Measurements from ENCODE around the gene STIMATE. TPM values are rescaled to one million over a fixed set of nuclear protein-coding genes. Genes with fewer than 3 reads are reported as not detected.

The STIMATE gene
- total RNA-seq, 1 donor from 2014 or later = 10.2 TPM

- Histone ChIP-seq H4K20me1 (ENCODE audit: low read depth) (peaks cover 14% of the 10 kb centered on the region), H3K36me3 (no peaks in the 10 kb centered on the region), H3K4me3 (no peak overlapping the region), H3K27ac (no peak overlapping the region), H3K9me3 (ENCODE audit: low read depth) (no peaks in the 10 kb centered on the region), H3K79me2 (ENCODE audit: low read depth) (peaks cover 30% of the 10 kb centered on the region), H3K9ac (no peak overlapping the region), H3F3A (ENCODE audit: low read depth) (peaks cover 8% of the 10 kb centered on the region), H2AFZ (replicated peaks) (no peak overlapping the region), H3K4me1 (peaks cover 6% of the 10 kb centered on the region), H3K4me2 (no peak overlapping the region), H3K27me3 (no peaks in the 10 kb centered on the region)
- H3K27me3 Mint-ChIP-seq (ENCODE audit: insufficient read depth, low read depth) = peaks cover 5% of the 10 kb centered on the region
- no peaks in the 10 kb centered on the region for H3K9me3 Mint-ChIP-seq
- no peak overlapping the region for H3K4me3 Mint-ChIP-seq
- peaks cover 11% of the 10 kb centered on the region for H3K4me1 Mint-ChIP-seq
- H3K36me3 Mint-ChIP-seq = peaks cover 3% of the 10 kb centered on the region
- H3K27ac Mint-ChIP-seq = no peak overlapping the region
- DNase-seq (ENCODE audit: low spot score) = no peak
- no peak for TF ChIP-seq EZH2phosphoT487 (IDR thresholded peaks at IDR 0.05)
- TF ChIP-seq CTCF (IDR thresholded peaks at IDR 0.05) = peak; percentile 4
Measured at GRCh38 chr3:52892625-52893311, 4.6 kb downstream of the STIMATE start.

GRCh38 chr3:52892290-52892624 is 5.1 kb downstream of the STIMATE start:
- no peaks in the 10 kb centered on the region for H3K36me3 ChIP-seq
- H3K4me1 ChIP-seq = peaks cover 6% of the 10 kb centered on the region
- no peak overlapping the region for H3K9ac ChIP-seq
- H3K9me3 ChIP-seq (ENCODE audit: low read depth) = no peaks in the 10 kb centered on the region
- Mint-ChIP-seq H3K4me3 (no peak overlapping the region), H3K4me1 (peaks cover 11% of the 10 kb centered on the region), H3K27ac (no peak overlapping the region), H3K36me3 (peaks cover 3% of the 10 kb centered on the region), H3K9me3 (no peaks in the 10 kb centered on the region), H3K27me3 (ENCODE audit: insufficient read depth, low read depth) (peaks cover 5% of the 10 kb centered on the region)
- H4K20me1 ChIP-seq (ENCODE audit: low read depth) = peaks cover 14% of the 10 kb centered on the region
- H3K27ac ChIP-seq = no peak overlapping the region
- peaks cover 30% of the 10 kb centered on the region for H3K79me2 ChIP-seq (ENCODE audit: low read depth)
- H3F3A ChIP-seq (ENCODE audit: low read depth) = peaks cover 8% of the 10 kb centered on the region
- no peak overlapping the region for H3K4me2 ChIP-seq
- no peaks in the 10 kb centered on the region for H3K27me3 ChIP-seq
- TF ChIP-seq EZH2phosphoT487 (IDR thresholded peaks at IDR 0.05) (no peak), CTCF (IDR thresholded peaks at IDR 0.05) (no peak), EZH2 (IDR thresholded peaks at IDR 0.05) (no peak)
- DNase-seq (ENCODE audit: low spot score) = no peak
- H2AFZ ChIP-seq (replicated peaks) = no peak overlapping the region
- no peak overlapping the region for H3K4me3 ChIP-seq

GRCh38 chr3:52891615-52892081 is 5.7 kb downstream of the STIMATE start:
- Histone ChIP-seq H3F3A (ENCODE audit: low read depth) (peaks cover 3% of the 10 kb centered on the region), H3K36me3 (no peaks in the 10 kb centered on the region), H3K4me1 (peaks cover 6% of the 10 kb centered on the region), H4K20me1 (ENCODE audit: low read depth) (peaks cover 14% of the 10 kb centered on the region), H3K79me2 (ENCODE audit: low read depth) (peaks cover 27% of the 10 kb centered on the region), H2AFZ (replicated peaks) (no peak overlapping the region), H3K4me3 (no peak overlapping the region), H3K27ac (no peak overlapping the region), H3K4me2 (no peak overlapping the region), H3K27me3 (no peaks in the 10 kb centered on the region), H3K9ac (no peak overlapping the region), H3K9me3 (ENCODE audit: low read depth) (no peaks in the 10 kb centered on the region)
- Mint-ChIP-seq H3K27me3 (ENCODE audit: insufficient read depth, low read depth) (peaks cover 5% of the 10 kb centered on the region), H3K27ac (no peak overlapping the region), H3K4me3 (no peak overlapping the region), H3K36me3 (peaks cover 3% of the 10 kb centered on the region), H3K4me1 (peaks cover 8% of the 10 kb centered on the region), H3K9me3 (no peaks in the 10 kb centered on the region)
- TF ChIP-seq EZH2phosphoT487 (IDR thresholded peaks at IDR 0.05) = no peak
- no peak for TF ChIP-seq CTCF (IDR thresholded peaks at IDR 0.05)
- TF ChIP-seq EZH2 (IDR thresholded peaks at IDR 0.05) = no peak
- no peak for DNase-seq (ENCODE audit: low spot score)

Data from neural progenitor cell (in vitro differentiated cells).